ENCODE results near the gene PADI1.

DNA sequence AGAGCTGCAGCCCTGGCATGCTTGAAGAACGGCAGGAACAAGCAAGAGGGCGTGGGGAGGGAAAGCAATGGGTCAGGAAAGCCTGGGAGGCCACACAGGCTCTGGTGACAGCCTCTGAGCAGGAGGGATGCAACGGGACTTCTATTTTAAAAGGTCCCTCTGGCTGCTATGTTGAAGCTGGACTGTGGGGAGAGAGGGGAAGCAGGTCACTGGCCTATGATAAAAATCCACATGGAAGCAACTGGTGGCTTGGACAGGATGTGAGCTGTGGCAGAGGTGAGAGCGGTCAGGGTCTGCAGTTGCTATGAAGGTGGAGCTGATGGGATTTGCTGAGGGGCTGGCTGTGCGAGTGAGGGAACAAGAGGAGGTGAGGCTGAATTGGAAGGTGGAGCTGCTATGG lies 11.2 kb downstream of the PADI1 start:
- TF ChIP-seq POLR2A (IDR thresholded peaks at IDR 0.05): no peak
- TF ChIP-seq, protein P1, sequence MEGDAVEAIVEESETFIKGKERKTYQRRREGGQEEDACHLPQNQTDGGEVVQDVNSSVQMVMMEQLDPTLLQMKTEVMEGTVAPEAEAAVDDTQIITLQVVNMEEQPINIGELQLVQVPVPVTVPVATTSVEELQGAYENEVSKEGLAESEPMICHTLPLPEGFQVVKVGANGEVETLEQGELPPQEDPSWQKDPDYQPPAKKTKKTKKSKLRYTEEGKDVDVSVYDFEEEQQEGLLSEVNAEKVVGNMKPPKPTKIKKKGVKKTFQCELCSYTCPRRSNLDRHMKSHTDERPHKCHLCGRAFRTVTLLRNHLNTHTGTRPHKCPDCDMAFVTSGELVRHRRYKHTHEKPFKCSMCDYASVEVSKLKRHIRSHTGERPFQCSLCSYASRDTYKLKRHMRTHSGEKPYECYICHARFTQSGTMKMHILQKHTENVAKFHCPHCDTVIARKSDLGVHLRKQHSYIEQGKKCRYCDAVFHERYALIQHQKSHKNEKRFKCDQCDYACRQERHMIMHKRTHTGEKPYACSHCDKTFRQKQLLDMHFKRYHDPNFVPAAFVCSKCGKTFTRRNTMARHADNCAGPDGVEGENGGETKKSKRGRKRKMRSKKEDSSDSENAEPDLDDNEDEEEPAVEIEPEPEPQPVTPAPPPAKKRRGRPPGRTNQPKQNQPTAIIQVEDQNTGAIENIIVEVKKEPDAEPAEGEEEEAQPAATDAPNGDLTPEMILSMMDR (IDR thresholded peaks at IDR 0.05): no peak
